ENCODE measurements around the gene STK39.
A peak's percentile ranks its signal among the peaks of the same experiment; 100 is the strongest.
"Not testable (repeated sequence)": the region's sequence is repeated elsewhere in the genome, so short reads cannot be mapped to it uniquely, and the experiment has no call there.

The STK39 gene

GRCh38 chr2:168138374-168138773 lies 109.0 kb downstream of the STK39 start:
- no peak for DNase-seq (ENCODE audit: low spot score)

DNA sequence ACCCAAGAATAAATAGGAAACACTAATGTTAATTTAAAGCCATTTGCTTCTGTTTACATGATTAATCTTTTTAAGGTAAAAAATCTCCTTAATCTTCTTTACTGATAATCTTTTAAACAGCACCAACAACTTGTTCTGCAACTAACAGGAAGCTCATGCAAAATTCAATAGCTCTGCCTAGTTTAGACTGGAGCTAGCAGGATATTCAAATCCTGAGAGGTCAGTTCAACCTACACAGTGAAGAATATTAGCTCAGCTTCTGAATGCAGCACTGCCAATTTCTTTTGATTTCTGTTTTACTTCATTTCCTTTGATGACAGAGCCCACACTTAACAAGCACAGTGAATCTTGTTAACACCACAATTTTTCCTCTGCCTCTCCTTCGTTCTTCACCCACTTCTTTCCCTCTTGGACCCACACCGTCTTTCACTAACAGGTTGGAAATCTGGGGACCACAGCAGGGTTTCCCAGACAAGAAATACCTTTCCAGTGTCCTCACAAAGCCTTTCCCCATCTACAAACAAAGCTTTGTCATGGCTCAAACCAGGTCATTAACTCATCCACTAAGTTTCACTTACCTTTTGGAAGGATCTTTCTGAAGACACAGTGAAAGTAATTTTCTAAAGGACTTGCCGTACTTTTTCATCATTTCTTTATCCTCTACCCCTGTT lies 109.8 kb downstream of the STK39 start:
- DNase-seq (ENCODE audit: low spot score) = no peak

- peak; percentile 40 for DNase-seq (ENCODE audit: low spot score)
Measured at GRCh38 chr2:168136392-168136977, 110.9 kb downstream of the STK39 start.

GRCh38 chr2:168135630-168136029 lies 111.8 kb downstream of the STK39 start:
- DNase-seq (ENCODE audit: low spot score) = no peak

GRCh38 chr2:168135121-168135520 lies 112.3 kb downstream of the STK39 start:
- no peak for DNase-seq (ENCODE audit: low spot score)

DNA sequence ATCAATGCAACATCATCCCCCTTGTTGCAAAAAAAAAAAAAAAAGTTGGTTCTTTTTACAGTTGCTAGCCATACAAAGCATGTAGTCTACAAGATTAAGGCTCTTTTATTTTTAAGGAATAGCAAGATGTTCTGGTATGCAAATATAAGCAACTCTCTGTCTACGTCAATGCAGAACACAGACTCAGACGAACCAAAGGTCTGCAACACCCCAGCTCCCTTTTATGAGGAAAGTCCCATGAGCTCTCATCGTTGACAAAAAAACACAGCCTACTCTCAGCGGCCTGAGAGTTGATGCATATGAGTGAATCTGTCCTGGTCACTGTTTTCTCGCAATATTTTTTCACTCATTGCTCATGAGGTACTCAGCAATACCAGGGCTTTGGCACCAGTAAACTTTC lies 112.9 kb downstream of the STK39 start:
- no peak for DNase-seq (ENCODE audit: low spot score)

GRCh38 chr2:168132389-168132788 lies 115.0 kb downstream of the STK39 start:
- DNase-seq (ENCODE audit: low spot score) = no peak

DNA sequence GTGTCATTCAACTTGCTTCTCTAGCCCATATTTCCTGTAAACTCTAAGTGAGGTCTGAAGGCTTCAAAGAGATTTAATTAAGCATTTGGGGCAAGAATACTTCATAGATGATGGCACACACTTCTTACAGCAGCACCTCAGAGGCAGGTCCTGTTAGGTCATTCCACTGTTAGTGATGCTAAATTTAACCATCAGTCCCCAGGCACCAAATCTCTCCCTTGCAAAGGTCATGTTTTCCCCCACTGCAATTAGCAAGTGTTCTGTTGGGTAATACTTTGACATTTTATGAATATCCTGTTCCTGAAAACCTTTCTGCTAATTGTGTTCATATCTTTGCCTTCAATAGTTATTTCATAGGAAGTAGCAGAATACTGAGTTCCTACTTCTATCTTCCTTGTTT lies 117.0 kb downstream of the STK39 start:
- DNase-seq (ENCODE audit: low spot score) = no peak

DNA sequence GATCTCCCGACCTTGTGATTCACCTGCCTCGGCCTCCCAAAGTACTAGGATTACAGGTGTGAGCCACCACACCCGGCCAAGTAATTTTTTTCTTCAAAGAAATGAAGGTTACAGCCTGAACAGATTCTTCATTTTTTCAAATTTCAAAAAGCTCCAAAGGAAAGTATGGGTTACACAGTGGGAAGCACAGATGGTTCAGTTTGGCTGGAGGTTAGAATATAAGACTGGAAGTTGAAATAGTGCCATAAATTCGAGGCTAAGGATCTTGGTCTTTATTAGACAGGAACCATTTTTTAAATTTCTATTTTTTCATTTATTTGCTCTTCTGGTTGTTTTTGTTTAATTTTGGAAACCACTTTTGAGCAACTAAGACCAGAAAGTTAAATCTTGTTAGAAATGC lies 120.0 kb downstream of the STK39 start:
- no peak for DNase-seq (ENCODE audit: low spot score)

DNA sequence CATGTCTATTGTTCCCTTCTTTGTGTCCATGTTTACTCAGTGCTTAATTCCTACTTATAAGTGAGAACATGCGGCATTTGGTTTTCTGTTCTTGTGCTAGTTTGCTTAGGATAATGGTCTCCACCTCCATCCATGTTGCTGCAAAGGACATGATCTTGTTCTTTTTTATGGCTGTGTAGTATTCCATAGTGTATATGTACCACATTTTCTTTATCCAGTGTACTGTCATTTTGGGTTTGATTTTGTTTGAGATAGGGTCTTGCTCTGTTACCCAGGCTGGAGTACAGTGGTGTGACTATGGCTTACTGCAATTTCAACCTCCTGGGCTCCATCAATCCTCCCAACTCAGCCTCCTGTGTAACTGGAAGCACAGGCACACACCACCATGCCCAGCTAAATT lies 125.2 kb downstream of the STK39 start:
- DNase-seq (ENCODE audit: low spot score) = not testable (repeated sequence)

- no peak for DNase-seq (ENCODE audit: low spot score)
Measured at GRCh38 chr2:168120730-168121129, 126.7 kb downstream of the STK39 start.

- DNase-seq (ENCODE audit: low spot score) = no peak
Measured at GRCh38 chr2:168120310-168120709, 127.1 kb downstream of the STK39 start.

- peak; percentile 60 for DNase-seq (ENCODE audit: low spot score)
Measured at GRCh38 chr2:168119515-168120141, 127.8 kb downstream of the STK39 start.

DNA sequence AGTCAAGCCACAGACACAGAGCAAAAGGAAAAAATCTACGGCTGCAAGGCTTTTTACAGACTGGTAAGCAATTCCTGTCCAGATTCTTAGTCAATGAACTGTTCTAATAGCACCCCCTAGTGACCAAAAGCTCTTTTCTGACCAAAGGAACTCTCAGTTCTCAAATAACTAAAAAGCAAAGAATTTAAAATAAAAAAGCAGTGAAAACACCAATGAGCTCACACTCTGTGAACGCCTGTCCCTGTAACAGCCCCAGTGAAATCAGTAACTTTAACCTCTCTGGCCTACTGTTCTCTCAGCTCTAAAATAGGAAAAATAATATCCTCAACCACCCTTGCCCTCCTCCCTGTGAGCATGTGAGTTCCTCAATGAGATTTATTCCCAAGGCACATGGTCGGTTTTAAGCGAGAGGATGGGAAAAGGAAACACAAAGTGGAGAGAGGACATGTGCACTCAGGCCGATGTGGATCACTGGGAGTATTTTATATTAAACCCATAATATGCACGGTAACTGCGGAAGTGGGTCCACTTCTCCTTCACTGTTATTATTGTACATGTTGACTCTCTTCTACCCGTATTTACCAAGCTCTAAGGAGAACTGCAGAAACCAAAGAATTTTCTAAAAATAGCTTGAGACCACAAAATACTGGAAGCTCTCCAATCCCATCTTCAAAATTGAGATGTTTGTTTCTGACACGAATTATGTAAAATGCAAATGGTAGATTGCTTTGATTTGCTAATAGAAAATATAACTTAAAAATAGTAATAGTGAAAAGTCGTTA lies 128.5 kb downstream of the STK39 start:
- peak; percentile 79 for DNase-seq (ENCODE audit: low spot score)

- no peak for DNase-seq (ENCODE audit: low spot score)
Measured at GRCh38 chr2:168116448-168116847, 130.9 kb downstream of the STK39 start.

DNA sequence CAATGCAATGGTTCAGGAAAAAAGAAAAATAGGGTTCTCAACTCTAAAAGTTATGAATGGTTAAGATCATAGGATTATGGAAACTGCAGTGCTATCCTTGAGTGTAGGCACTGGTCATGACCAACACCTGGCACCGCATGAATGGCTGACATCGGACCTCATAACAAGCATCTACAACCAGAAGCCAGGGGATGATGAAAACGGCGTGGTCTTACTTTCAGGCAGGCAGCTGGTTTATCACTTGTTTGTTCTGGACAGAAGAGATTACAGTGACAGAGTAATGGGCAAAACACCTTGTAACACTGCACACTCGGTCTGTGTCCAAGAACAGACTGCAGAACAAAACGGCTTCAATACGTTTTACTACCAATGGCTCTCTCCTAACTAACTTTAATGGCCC lies 132.8 kb downstream of the STK39 start:
- no peak for DNase-seq (ENCODE audit: low spot score)

GRCh38 chr2:168114040-168114439 lies 133.4 kb downstream of the STK39 start:
- no peak for DNase-seq (ENCODE audit: low spot score)

DNA sequence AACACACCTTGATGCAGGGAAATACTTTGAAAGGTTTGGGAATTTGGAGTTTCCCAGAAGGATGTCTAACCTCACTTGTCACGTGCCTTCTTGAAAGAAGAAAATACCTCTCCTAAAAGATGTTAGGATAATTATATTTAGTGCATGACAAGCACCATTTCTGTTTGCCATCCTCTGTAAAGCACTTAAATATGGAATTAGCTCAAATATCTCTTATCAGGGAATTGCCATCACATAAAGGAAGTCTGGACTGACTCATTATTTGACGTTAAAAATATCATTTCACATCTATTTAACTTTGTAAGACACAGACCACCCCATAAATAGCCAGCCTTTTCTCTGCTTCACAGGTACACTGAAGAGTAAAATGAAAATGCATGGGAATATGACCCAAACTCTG lies 140.1 kb downstream of the STK39 start:
- peak; percentile 98 for DNase-seq (ENCODE audit: low spot score)

- DNase-seq (ENCODE audit: low spot score) = peak; percentile 83
Measured at GRCh38 chr2:168105127-168105683, 142.2 kb downstream of the STK39 start.

GRCh38 chr2:168097431-168097830 lies 150.0 kb downstream of the STK39 start:
- no peak for DNase-seq (ENCODE audit: low spot score)

- no peak for DNase-seq (ENCODE audit: low spot score)
Measured at GRCh38 chr2:168096158-168096557, 151.2 kb downstream of the STK39 start.

DNA sequence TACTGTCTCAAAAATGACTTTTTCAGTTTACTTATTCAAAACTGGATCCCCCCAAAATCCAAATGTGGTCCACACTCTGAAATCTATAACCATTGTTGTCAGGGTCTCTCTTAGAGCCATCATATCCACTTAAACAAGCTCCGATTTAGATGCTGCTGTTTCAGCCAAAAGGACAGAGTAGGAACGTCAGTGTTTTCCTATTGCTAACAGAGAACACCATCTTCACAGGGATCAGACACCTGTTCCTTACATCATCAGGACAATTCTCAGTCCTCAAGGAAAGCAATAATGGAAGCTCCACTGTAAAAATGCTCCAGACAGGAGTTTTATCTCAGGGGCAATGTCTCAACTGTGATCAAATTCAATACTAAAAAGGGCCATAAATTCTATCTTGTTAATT lies 155.4 kb downstream of the STK39 start:
- no peak for DNase-seq (ENCODE audit: low spot score)
